Endodermal cell (in vitro differentiated cells): ENCODE results near the gene PELI2. TPM values are rescaled to one million over a fixed set of nuclear protein-coding genes. Genes with fewer than 3 reads are reported as not detected.

Source experiments
- DNase-seq: peaks from one replicate; pipeline ENCODE4 v3.0.0-alpha.2; 2017
- H3K27ac ChIP-seq: 2 replicates; pipeline ENCODE4 v1.5.1; 2013; ENCODE audit warnings: mild to moderate bottlenecking, low read depth, low read length, moderate library complexity
- H3K27me3 ChIP-seq: 2 replicates; pipeline ENCODE4 v1.6.1; 2013; ENCODE audit warnings: mild to moderate bottlenecking, low read length, moderate library complexity; ENCODE audit not compliant: insufficient read depth, control insufficient read depth, poor library complexity, severe bottlenecking
- H3K36me3 ChIP-seq: 2 replicates; pipeline ENCODE4 v1.7.0; 2013; ENCODE audit warnings: mild to moderate bottlenecking, low read length, moderate library complexity; ENCODE audit not compliant: control insufficient read depth, insufficient read depth
- H3K4me1 ChIP-seq: one replicate; pipeline ENCODE4 v1.7.0; 2013; ENCODE audit warnings: low read length; ENCODE audit not compliant: control insufficient read depth, insufficient read depth
- H3K4me3 ChIP-seq: 2 replicates; pipeline ENCODE4 v1.5.1; 2013; ENCODE audit warnings: mild to moderate bottlenecking, low read length, moderate library complexity
- H3K9ac ChIP-seq: 2 replicates; pipeline ENCODE4 v1.6.1; 2013; ENCODE audit warnings: mild to moderate bottlenecking, low read length, moderate library complexity; ENCODE audit not compliant: poor library complexity, severe bottlenecking; ENCODE audit errors: extremely low read depth
- H3K9me3 ChIP-seq: 2 replicates; pipeline ENCODE4 v1.6.1; 2013; ENCODE audit warnings: mild to moderate bottlenecking, low read length, moderate library complexity; ENCODE audit not compliant: control insufficient read depth
- H3K27ac Mint-ChIP-seq: 2 replicates; pipeline ENCODE4 v1.8.0; 2020; ENCODE audit warnings: mixed read lengths
- H3K27me3 Mint-ChIP-seq: 2 replicates; pipeline ENCODE4 v1.8.0; 2021; ENCODE audit warnings: mild to moderate bottlenecking, mixed read lengths; ENCODE audit not compliant: insufficient read depth
- H3K36me3 Mint-ChIP-seq: 2 replicates; pipeline ENCODE4 v1.8.0; 2020; ENCODE audit warnings: low read depth, mixed read lengths
- H3K4me1 Mint-ChIP-seq: 2 replicates; pipeline ENCODE4 v1.8.0; 2020; ENCODE audit warnings: mixed read lengths
- H3K4me3 Mint-ChIP-seq: 2 replicates; pipeline ENCODE4 v1.8.0; 2020; ENCODE audit warnings: mild to moderate bottlenecking, moderate library complexity, mixed read lengths
- H3K9me3 Mint-ChIP-seq: 2 replicates; pipeline ENCODE4 v1.8.0; 2020; ENCODE audit warnings: mild to moderate bottlenecking, mixed read lengths
- CTCF ChIP-seq: fragments of 200-600 bp; sonication (generic); conservative IDR thresholded peaks from 2 replicates; pipeline ENCODE4 v1.5.0; 2021; ENCODE audit warnings: antibody characterized with exemption, mild to moderate bottlenecking
- WGBS, 2 experiments: methylation state at CpG; one replicate each; pipeline versions ENCODE4 v1.1.5 to v1.1.7; 2013; ENCODE audit warnings: missing lambda C conversion rate in 2 of 2, mixed read lengths in 1 of 2; ENCODE audit not compliant: insufficient coverage in 1 of 2, insufficient read length in 1 of 2; 5-methylcytosine and 5-hydroxymethylcytosine counted together
- total RNA-seq, 2 donors: library from RNA; stranded (reverse); fragmentation: NEBNext Ultra II Directional in 1 of 2; extraction: Animal tissue kit (Norgen Biotek cat#: 25700) in 1 of 2; gene quantifications; 2 replicates in 1 of 2; 3 replicates in 1 of 2; pipeline ENCODE4 v1.2.1, GENCODE V29; 2021

The PELI2 gene
- total RNA-seq, 2 donors from 2014 or later = 5.9 to 8.1 TPM

- no peaks in the 10 kb centered on the region for H3K9me3 Mint-ChIP-seq
- peaks cover 5% of the 10 kb centered on the region for H3K27me3 Mint-ChIP-seq
- Histone ChIP-seq H3K4me3 (no peak overlapping the region), H3K36me3 (no peaks in the 10 kb centered on the region), H3K9me3 (no peaks in the 10 kb centered on the region), H3K27me3 (no peaks in the 10 kb centered on the region), H3K27ac (no peak overlapping the region), H3K9ac (no peak overlapping the region), H3K4me1 (no peaks in the 10 kb centered on the region)
- no peaks in the 10 kb centered on the region for H3K36me3 Mint-ChIP-seq
- peaks cover 14% of the 10 kb centered on the region for H3K4me1 Mint-ChIP-seq
- H3K4me3 Mint-ChIP-seq = no peak overlapping the region
- DNase-seq = no peak
- no peak overlapping the region for H3K27ac Mint-ChIP-seq
- TF ChIP-seq CTCF = no peak
- 92 to 93% methylated on average over 5 to 6 of the region's 6 CpGs for WGBS, 2 experiments
Measured at GRCh38 chr14:56173365-56173922, 55.2 kb downstream of the PELI2 start.

- H3K36me3 ChIP-seq = no peaks in the 10 kb centered on the region
- no peak overlapping the region for H3K27ac ChIP-seq
- H3K4me3 Mint-ChIP-seq = no peak overlapping the region
- no peaks in the 10 kb centered on the region for H3K9me3 Mint-ChIP-seq
- no peaks in the 10 kb centered on the region for H3K4me1 ChIP-seq
- no peak for DNase-seq
- no peak overlapping the region for H3K4me3 ChIP-seq
- TF ChIP-seq CTCF = no peak
- no peak overlapping the region for H3K27ac Mint-ChIP-seq
- WGBS, 2 experiments = 90 to 100% methylated on average over 2 of the region's 2 CpGs
- H3K4me1 Mint-ChIP-seq = peaks cover 14% of the 10 kb centered on the region
- no peaks in the 10 kb centered on the region for H3K36me3 Mint-ChIP-seq
- H3K9ac ChIP-seq = no peak overlapping the region
- H3K9me3 ChIP-seq = no peaks in the 10 kb centered on the region
- H3K27me3 ChIP-seq = no peaks in the 10 kb centered on the region
- H3K27me3 Mint-ChIP-seq = peaks cover 1% of the 10 kb centered on the region
Measured at GRCh38 chr14:56175773-56176172, 57.6 kb downstream of the PELI2 start.

- H3K27me3 ChIP-seq = no peaks in the 10 kb centered on the region
- no peak overlapping the region for H3K27ac ChIP-seq
- DNase-seq = no peak
- H3K36me3 Mint-ChIP-seq = no peaks in the 10 kb centered on the region
- H3K9me3 ChIP-seq = no peaks in the 10 kb centered on the region
- H3K4me1 Mint-ChIP-seq = peaks cover 18% of the 10 kb centered on the region
- 96 to 100% methylated on average over 2 to 3 of the region's 3 CpGs for WGBS, 2 experiments
- no peaks in the 10 kb centered on the region for H3K4me1 ChIP-seq
- no peak overlapping the region for H3K27ac Mint-ChIP-seq
- no peaks in the 10 kb centered on the region for H3K36me3 ChIP-seq
- TF ChIP-seq CTCF = no peak
- H3K9me3 Mint-ChIP-seq = no peaks in the 10 kb centered on the region
- peaks cover 1% of the 10 kb centered on the region for H3K27me3 Mint-ChIP-seq
- H3K9ac ChIP-seq = no peak overlapping the region
- H3K4me3 Mint-ChIP-seq = no peak overlapping the region
- H3K4me3 ChIP-seq = no peak overlapping the region
Measured at GRCh38 chr14:56176530-56176929, 58.3 kb downstream of the PELI2 start.
